Thoracic aorta (tissue), 2 donors: ENCODE results near the gene SLC39A11. TPM values are rescaled to one million over a fixed set of nuclear protein-coding genes. Genes with fewer than 3 reads are reported as not detected.

Experiments used
- ATAC-seq: fragments of 150-250 bp; one replicate; pipeline ENCODE4 v1.8.0; 2017; ENCODE audit warnings: low read depth; ENCODE audit not compliant: insufficient number of reproducible peaks, low FRiP score
- DNase-seq: peaks from one replicate; pipeline ENCODE4 v3.0.0-alpha.2; 2020; ENCODE audit warnings: low spot score
- H3K27ac ChIP-seq, 2 donors: fragments of 200-600 bp; sonication (generic); 1 replicate in 1 of 2; 2 replicates in 1 of 2; pipeline ENCODE4 v1.5.1; 2016; ENCODE audit warnings: mild to moderate bottlenecking in 2 of 2, moderate library complexity in 2 of 2
- H3K27me3 ChIP-seq: fragments of 200-600 bp; sonication (generic); replicated peaks from 2 replicates; pipeline ENCODE4 v1.6.0; 2016; ENCODE audit warnings: mild to moderate bottlenecking; ENCODE audit not compliant: insufficient read depth
- H3K36me3 ChIP-seq: fragments of 200-600 bp; sonication (generic); one replicate; pipeline ENCODE4 v1.5.1; 2016
- H3K4me1 ChIP-seq, 2 donors: fragments of 200-600 bp; sonication (generic); 1 replicate in 1 of 2; 2 replicates in 1 of 2; pipeline versions ENCODE4 v1.5.1 to v1.6.0; 2016; ENCODE audit warnings: low read depth in 2 of 2, mild to moderate bottlenecking in 1 of 2; ENCODE audit not compliant: control insufficient read depth in 1 of 2
- H3K4me3 ChIP-seq: fragments of 200-600 bp; sonication (generic); 2 replicates; pipeline ENCODE4 v1.5.1; 2016; ENCODE audit warnings: mild to moderate bottlenecking
- H3K9me3 ChIP-seq: fragments of 200-600 bp; sonication (generic); 2 replicates; pipeline ENCODE4 v1.5.1; 2016
- total RNA-seq, 2 donors: library from RNA; depleted of rRNA; stranded (reverse); fragments of >200 nt; gene quantifications; one replicate each; pipeline versions ENCODE4 v1.1.0 to v1.2.3, GENCODE V29; 2016
- TF ChIP-seq, protein P1 (sequence below): fragments of 200-600 bp; sonication (generic); IDR thresholded peaks from one replicate; pipeline ENCODE4 v1.5.1; 2019; ENCODE audit warnings: antibody characterized with exemption

SLC39A11 gene
- total RNA-seq, 2 donors from 2014 or later: 12.0 to 29.1 TPM

DNA sequence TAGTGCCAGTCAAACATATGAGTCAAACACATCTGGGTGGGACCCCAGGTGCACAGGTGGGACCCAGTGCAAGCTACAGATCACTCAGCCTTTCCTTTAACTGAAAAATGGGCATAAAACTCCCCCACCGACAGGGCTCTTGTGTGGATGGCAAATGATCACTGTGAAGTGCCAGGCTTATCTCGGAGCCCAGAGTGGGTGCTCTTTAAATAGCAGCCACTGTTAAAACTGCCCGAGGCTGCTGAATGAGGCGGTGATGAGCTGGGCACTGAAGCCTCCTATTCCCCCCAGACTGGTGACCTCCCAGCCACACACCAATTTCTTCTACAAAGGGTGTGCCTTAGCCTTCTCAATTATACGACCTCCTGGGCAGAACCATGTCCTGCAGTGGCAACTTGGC lies 433.8 kb downstream of the SLC39A11 start:
- H3K4me1 ChIP-seq: no peaks in the 10 kb centered on the region
- ATAC-seq: no peak
- TF ChIP-seq, protein P1, sequence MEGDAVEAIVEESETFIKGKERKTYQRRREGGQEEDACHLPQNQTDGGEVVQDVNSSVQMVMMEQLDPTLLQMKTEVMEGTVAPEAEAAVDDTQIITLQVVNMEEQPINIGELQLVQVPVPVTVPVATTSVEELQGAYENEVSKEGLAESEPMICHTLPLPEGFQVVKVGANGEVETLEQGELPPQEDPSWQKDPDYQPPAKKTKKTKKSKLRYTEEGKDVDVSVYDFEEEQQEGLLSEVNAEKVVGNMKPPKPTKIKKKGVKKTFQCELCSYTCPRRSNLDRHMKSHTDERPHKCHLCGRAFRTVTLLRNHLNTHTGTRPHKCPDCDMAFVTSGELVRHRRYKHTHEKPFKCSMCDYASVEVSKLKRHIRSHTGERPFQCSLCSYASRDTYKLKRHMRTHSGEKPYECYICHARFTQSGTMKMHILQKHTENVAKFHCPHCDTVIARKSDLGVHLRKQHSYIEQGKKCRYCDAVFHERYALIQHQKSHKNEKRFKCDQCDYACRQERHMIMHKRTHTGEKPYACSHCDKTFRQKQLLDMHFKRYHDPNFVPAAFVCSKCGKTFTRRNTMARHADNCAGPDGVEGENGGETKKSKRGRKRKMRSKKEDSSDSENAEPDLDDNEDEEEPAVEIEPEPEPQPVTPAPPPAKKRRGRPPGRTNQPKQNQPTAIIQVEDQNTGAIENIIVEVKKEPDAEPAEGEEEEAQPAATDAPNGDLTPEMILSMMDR: no peak
- H3K36me3 ChIP-seq: no peaks in the 10 kb centered on the region
- H3K9me3 ChIP-seq: no peaks in the 10 kb centered on the region
- H3K27me3 ChIP-seq: no peaks in the 10 kb centered on the region
- DNase-seq: no peak
- H3K27ac ChIP-seq: no peak overlapping the region
- H3K4me3 ChIP-seq: no peak overlapping the region

DNA sequence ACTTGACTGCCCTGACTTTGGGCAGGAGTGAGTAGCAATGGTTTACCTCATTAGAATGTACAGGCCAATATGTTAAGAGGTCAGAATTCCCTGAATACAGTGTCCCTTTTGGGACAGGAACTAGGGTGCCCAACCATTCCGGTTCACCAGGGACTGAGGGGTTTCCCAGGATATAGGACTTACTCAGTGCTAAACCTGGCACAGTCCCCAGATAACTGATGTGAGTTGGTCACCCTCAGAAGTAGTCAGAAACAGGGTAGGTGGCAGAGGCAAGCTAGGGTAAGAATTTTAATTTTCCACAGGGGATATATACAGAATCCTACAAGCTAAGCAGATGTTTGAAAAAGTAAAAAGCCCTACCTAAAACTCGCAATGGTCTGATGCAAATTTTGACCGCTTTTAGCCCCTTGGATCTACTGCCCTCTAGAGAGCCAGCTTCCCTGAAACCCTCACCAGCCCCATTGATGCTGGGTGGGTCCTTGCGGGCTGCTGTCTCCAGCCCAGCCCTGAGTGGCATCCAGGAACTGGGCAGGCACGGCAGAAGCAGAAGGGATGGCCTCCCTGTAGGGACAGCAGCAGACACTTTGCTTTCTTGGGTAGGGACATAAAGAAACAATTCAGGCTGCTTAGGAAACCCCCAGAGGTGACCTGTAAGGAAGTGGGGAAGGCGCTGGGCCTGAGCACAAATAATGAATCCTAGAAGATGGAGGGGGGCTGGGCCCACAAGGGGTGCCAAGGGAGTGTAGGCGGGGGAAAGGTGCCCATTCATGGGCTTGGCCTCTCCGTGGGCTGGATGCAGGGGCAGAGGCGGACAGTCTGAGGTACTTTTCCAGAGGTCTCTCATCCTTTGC lies 434.8 kb downstream of the SLC39A11 start:
- DNase-seq (no peak), ATAC-seq (no peak)
- H3K9me3 ChIP-seq: no peaks in the 10 kb centered on the region
- no peaks in the 10 kb centered on the region for H3K27me3 ChIP-seq
- H3K36me3 ChIP-seq: no peaks in the 10 kb centered on the region
- H3K27ac ChIP-seq: no peak overlapping the region
- H3K4me3 ChIP-seq: no peak overlapping the region
- no peaks in the 10 kb centered on the region for H3K4me1 ChIP-seq
- TF ChIP-seq, protein P1: no peak

DNA sequence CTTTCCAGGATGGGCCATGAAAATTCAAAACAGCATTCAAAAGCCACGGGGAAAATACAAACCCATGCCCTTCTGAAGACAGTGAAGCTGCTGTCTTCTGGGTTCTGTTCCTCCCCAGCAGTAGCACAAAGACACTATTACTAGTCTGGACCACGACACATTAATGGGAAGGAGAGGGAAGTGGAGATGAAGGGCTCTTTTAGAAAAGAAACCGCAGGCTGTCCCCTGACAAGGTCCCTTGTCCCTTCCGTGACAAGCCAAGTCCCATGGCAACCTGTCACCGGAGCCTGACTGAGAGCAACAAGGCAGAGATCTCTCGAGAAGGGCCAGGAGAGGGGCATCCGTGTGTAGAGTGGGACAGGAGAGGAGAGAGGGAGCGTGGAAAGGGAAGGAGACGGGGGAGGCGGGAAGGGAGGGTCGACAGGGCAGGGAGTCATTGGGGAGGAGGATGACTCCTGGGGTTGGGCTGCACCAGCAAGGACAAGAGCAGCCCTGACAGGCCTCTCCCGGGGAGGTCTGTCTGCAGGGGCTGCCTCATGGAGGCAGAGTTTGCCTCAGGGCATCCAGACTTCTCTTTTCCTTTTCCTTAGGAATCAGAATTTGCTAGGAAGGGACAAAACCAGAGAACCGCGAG lies 436.2 kb downstream of the SLC39A11 start:
- H3K4me1 ChIP-seq: no peaks in the 10 kb centered on the region
- no peaks in the 10 kb centered on the region for H3K9me3 ChIP-seq
- no peak for DNase-seq
- no peak overlapping the region for H3K4me3 ChIP-seq
- no peaks in the 10 kb centered on the region for H3K27me3 ChIP-seq
- TF ChIP-seq, protein P1: no peak
- H3K27ac ChIP-seq: no peak overlapping the region
- ATAC-seq: no peak
- no peaks in the 10 kb centered on the region for H3K36me3 ChIP-seq

DNA sequence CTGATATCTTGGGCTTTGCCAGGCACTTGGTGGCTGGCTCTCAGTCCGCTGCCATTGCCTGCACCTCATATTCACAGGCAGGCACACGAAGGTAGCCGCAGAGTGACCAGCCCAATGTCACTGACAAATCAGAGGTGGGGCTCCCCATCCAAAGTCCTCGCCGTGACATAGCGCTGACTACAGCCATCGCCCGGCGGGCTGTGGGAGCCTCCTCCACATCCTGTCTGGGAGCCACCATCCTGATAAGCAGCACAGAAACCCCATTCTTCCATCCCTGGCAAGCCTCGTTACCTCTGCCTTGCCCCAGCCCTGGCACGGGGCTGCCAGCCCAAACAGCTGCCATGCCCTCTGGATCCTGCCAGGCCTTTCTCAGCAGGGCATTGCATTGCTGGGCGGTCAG lies 437.8 kb downstream of the SLC39A11 start:
- H3K9me3 ChIP-seq: no peaks in the 10 kb centered on the region
- H3K27me3 ChIP-seq: no peaks in the 10 kb centered on the region
- H3K4me1 ChIP-seq: no peaks in the 10 kb centered on the region
- no peak overlapping the region for H3K27ac ChIP-seq
- TF ChIP-seq, protein P1: no peak
- no peaks in the 10 kb centered on the region for H3K36me3 ChIP-seq
- H3K4me3 ChIP-seq: no peak overlapping the region
- DNase-seq (no peak), ATAC-seq (no peak)

DNA sequence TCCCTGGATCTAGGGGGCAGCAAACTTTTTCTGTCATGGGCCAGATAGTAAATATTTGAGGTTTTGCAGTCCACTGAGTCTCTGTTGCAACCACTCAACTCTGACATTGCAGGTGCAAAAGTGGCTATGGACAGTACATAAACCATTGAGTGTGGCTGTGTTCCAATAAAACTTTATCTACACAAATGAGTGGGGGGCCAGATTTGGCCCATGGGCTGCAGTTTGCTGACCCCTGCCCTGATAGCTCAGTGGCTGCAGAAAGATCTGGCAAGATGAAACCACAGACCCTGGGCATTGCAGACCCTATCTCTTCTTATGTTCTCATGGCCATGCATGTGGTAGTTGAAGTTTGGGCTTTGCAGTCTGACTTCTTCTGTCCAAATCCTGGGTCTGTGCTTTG lies 440.5 kb downstream of the SLC39A11 start:
- Histone ChIP-seq H3K4me3 (no peak overlapping the region), H3K27me3 (no peaks in the 10 kb centered on the region), H3K36me3 (no peaks in the 10 kb centered on the region), H3K4me1 (no peaks in the 10 kb centered on the region), H3K27ac (no peak overlapping the region), H3K9me3 (no peaks in the 10 kb centered on the region)
- ATAC-seq (no peak), DNase-seq (no peak)
- TF ChIP-seq, protein P1: no peak
